Islet of Langerhans (tissue), 1 donor: ENCODE data around the gene NUDT8.
A peak's percentile ranks its signal among the peaks of the same experiment; 100 is the strongest.
"Not testable (repeated sequence)": the region's sequence is repeated elsewhere in the genome, so short reads cannot be mapped to it uniquely, and the experiment has no call there.

Source experiments
- FAIRE-seq: peaks from one replicate; lab custom pipeline; 2011; peaks lifted over from hg19 to GRCh38; lab: Jason Lieb, UNC

The NUDT8 gene

DNA sequence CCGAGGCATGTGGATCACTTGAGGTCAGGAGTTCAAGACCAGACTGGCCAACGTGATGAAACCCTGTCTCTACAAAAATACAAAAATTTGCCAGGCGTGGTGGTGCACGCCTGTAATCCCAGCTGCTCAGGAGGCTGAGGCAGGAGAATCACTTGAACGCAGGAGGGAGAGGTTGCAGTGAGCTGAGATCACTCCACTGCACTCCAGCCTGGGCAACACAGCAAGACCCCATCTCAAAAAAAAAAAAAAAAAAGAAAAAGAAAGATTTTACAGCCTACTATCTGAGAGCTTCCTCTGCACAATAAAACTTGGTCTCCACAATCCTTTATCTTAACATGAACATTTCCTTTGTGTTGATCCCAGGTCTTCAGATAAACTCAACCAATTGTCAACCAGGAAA, 31.0 kb upstream of the NUDT8 start:
- FAIRE-seq = not testable (repeated sequence)

DNA sequence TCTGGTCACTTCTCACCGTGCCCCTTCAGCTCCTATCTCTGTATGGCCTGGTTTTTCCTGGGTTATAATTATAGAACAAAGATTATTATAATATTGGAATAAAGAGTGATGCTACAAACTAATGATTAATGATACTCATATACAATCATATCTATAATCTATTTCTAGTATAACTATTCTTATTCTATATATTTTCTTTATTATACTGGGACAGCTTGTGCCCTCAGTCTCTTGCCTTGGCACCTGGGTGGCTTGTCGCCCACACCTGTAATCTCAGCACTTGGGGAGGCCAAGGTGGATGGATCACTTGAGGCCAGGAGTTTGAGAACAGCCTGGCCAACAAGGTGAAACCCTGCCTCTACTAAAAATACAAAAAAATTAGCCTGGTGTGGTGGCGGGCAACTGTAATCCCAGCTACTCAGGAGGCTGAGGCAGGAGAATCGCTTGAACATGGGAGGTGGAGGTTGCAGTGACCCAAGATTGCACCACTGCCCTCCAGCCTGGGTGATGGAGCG, 30.0 kb upstream of the NUDT8 start:
- not testable (repeated sequence) for FAIRE-seq

DNA sequence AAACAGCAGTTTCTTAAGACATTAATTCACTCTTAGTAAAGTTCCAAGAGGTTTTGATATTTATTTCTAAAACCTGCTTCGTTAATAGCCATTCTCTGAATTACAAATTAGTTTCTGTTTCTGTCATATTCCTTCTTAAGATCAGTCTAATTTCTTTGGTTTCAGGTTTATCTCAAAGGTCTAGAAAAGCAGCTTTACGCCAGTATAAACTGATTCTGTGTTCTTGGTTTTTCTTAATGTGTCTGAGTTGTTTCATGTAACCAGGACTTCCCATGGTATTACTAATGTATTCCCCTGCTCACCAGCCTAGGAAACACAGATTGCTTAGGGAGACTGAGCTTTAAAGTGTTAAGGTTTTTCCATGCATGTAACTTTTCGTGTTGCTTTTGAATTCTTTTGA, 27.6 kb upstream of the NUDT8 start:
- no peak for FAIRE-seq

GRCh38 chr11:67656278-67656922, 26.7 kb upstream of the NUDT8 start:
- FAIRE-seq = peak; percentile 27

- FAIRE-seq = no peak
These were observed 24.5 kb upstream of the NUDT8 start for GRCh38 chr11:67654225-67654624.

DNA sequence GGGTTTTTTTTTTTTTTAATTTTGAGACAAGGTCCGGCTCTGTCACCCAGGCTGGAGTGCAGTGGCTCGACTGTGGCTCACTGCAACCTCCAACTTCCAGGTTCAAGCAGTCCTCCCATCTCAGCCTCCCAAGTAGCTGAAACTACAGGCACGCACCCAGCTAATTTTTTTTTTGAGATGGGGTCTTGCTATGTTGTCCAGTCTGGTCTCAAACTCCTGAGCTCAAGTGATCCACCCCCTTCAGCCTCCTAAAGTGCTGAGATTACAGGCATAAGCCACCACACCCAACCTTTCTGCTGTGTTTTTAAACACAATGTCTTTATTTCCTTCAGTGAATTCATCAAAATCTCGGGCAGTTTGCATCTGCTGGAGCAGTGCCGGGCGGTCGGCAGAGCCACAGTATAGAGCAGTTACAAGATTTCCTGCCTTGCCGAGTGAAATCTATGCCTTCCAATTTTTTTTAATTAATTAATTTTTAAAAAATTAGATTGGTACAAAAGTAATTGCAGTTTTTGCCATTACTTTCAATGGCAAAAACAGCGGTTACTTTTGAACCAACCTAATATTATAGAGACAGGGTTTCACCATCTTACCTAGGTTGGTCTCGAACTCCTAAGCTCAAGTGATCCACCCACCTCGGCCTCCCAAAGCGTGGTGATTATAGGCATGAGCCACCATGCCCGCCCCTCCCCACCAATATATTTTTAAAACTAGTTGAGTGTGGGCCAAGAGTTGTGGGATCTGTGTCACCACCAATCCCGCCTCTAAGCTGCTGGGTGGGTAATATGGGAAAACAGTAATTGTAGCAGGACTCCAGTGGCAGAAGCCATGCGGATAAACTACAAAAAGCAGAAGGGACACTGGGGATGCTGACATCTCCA, 23.5 kb upstream of the NUDT8 start:
- no peak for FAIRE-seq

DNA sequence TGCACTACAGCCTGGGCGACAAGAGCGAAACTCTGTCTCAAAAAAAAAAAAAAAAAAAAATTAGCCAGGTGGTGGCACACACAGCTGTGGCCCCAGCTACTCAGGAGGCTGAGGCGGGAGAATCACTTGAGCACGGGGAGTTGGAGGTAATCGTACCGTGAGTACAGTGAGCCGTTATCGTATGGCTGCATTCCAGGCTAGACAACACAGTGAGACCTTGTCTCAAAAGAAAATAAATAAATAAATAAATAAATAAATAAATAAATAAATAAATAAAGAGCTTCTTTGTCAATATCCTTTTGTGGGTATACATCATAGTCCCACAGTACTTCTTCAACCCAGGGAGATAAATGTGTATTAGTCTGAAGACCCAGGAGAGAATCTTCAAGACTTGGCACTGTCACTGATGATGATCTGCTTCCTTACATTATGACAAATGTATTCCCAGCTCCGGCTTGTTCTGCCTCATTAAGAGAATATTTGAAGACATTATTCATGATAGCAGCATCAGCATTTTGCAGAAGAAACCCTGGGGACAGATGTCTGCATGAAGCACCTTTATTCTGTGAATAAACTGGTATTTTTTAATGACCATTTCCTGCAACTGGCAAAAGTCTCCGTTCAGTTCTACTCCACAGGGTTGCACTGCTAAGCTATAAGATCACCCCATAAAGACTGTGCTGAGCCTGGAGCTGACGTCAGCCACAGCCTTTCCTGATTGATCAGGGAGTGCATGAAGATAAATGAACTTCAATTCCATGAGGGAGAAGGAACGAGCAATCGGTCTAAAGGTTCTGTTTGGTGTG, 22.4 kb upstream of the NUDT8 start:
- no peak for FAIRE-seq

- no peak for FAIRE-seq
These were observed 20.1 kb upstream of the NUDT8 start for GRCh38 chr11:67649634-67650510.

GRCh38 chr11:67648796-67649613, 19.3 kb upstream of the NUDT8 start:
- FAIRE-seq = no peak

DNA sequence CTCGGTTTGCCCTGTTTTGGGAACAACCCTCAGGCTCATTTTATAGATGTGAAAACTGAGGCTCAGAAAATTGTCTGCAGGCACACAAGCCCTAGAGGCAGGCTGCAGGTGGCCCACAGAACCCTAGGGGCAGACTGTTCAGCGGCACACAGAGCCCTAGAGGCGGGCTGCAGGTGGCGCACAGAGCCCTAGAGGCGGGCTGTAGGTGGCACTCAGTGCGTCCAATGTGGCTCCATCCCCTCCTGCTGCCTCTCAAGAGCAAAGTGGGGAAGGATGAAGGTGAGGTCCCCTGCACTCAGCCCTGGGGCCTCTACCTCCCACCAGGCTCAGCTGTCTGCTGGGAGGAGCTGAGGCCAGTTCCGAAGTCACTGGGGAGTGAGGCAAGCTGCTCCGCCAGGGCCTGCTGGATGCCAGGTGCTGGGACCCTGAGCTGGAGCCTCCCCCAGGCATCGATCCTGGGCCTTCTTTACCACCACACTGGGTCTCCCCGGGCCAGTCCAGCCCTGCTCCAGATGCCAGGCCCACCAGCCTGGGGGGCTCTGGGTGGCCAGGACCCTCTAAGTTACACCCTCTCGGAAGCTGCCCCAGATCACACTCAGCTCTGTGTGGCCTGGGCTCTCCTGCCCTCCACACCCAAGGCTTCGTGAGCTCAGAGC, 18.5 kb upstream of the NUDT8 start:
- no peak for FAIRE-seq

- FAIRE-seq = no peak
These were observed 17.7 kb upstream of the NUDT8 start for GRCh38 chr11:67647471-67647870.

DNA sequence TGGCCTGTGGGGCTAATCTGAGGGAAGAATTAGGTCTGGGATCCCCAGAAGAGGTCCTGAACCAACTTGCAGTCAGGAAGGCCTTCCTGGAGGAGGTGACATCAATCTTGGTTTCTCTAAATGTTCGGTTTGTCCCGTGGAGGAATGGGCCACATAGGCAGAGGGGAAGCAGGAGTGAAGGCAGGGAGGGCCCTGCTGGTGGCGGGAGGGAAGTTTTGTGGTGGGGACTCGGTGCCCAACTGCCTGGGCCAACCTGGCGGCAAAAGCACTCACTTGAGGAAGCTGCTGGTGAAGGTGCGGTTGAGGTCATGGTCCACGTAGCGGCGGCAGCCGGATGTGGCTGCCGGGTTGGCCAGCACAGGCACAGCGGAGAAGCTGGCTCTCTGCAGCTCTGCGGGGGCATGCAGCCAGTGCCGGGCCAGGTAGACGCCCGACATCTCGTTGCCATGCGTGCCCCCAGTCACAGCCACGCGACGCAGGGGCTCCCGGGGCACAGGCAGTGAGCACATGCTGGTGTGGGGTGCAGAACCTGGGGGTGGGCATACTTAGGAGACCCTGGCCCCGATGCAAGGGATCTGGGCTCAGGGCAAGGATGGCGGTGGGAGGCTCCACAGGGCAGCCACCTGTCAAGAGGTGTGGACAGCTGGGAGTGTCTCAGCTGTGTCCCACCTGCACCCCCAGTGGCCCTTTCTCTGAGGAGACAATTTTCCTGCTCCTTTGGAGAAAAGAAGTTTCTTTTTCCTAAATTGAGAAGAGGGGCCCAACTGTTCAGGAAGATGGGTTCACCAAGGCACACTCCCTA, 17.0 kb upstream of the NUDT8 start:
- no peak for FAIRE-seq

GRCh38 chr11:67645521-67646461, 16.1 kb upstream of the NUDT8 start:
- no peak for FAIRE-seq

GRCh38 chr11:67644472-67645418, 15.0 kb upstream of the NUDT8 start:
- FAIRE-seq = no peak

GRCh38 chr11:67644042-67644441, 14.3 kb upstream of the NUDT8 start:
- no peak for FAIRE-seq

GRCh38 chr11:67642173-67643120, 12.7 kb upstream of the NUDT8 start:
- no peak for FAIRE-seq
